Measurements from ENCODE around the gene GLIS1. TPM values are rescaled to one million over a fixed set of nuclear protein-coding genes. Genes with fewer than 3 reads are reported as not detected.

GLIS1 gene
- total RNA-seq, 2 donors from 2014 or later: 0.16 TPM; not detected in 1

DNA sequence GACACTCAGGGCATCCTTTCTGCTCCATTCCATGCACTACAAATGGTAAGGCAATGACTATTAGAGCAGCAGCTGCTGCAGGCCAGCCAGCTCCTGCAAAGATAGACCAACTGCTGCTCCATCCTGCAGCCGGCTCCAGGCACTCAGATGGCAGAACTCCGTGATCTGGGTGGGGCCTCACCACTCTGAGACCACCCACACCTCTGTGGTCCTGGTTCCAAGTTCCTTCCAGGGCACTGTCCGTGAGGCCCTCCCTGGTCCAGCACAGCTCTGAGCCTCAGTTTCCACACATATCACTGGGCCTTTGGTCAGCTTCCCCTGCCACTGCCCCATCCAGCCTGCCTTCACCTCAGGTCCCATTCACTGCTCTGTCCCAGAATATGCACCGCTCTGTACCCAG is 165.0 kb downstream of the GLIS1 start:
- H3K36me3 ChIP-seq: no peaks in the 10 kb centered on the region
- no peaks in the 10 kb centered on the region for H3K9me3 ChIP-seq
- DNase-seq: no peak
- H3K27ac ChIP-seq: no peak overlapping the region
- no peak overlapping the region for H3K4me3 ChIP-seq
- intact Hi-C loops (cut with DNase I): no loop called here
- TF ChIP-seq, protein P1, sequence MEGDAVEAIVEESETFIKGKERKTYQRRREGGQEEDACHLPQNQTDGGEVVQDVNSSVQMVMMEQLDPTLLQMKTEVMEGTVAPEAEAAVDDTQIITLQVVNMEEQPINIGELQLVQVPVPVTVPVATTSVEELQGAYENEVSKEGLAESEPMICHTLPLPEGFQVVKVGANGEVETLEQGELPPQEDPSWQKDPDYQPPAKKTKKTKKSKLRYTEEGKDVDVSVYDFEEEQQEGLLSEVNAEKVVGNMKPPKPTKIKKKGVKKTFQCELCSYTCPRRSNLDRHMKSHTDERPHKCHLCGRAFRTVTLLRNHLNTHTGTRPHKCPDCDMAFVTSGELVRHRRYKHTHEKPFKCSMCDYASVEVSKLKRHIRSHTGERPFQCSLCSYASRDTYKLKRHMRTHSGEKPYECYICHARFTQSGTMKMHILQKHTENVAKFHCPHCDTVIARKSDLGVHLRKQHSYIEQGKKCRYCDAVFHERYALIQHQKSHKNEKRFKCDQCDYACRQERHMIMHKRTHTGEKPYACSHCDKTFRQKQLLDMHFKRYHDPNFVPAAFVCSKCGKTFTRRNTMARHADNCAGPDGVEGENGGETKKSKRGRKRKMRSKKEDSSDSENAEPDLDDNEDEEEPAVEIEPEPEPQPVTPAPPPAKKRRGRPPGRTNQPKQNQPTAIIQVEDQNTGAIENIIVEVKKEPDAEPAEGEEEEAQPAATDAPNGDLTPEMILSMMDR (IDR thresholded peaks at IDR 0.05): no peak
- no peaks in the 10 kb centered on the region for H3K27me3 ChIP-seq
- H3K9ac ChIP-seq (ENCODE audit: low read depth in 2 of 2, low read length in 2 of 2): no peak overlapping the region
- H3K4me1 ChIP-seq: no peaks in the 10 kb centered on the region

DNA sequence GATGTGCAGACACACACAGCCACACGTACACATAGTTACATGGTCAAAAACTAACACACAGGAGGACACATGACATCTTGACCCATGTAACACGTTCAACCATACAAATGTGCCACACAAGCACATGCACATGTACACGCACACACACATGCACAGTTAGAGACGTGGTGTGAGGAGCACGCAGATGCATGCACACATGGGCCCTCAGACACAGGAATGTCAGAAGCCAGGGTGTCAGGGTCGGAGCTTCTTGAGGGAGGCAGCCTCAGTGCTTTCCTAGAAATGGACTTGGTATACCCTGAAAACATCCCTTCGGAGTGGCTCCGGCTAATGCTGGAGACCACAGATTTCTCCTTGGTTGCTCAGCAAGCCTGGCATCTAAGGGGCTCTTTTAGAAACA is 165.4 kb downstream of the GLIS1 start:
- no peak for DNase-seq
- Histone ChIP-seq H3K4me3 (no peak overlapping the region), H3K27ac (no peak overlapping the region), H3K9ac (ENCODE audit: low read depth in 2 of 2, low read length in 2 of 2) (no peak overlapping the region), H3K27me3 (no peaks in the 10 kb centered on the region), H3K36me3 (no peaks in the 10 kb centered on the region), H3K4me1 (no peaks in the 10 kb centered on the region), H3K9me3 (no peaks in the 10 kb centered on the region)
- intact Hi-C loops (cut with DNase I): no loop called here
- TF ChIP-seq, protein P1 (IDR thresholded peaks at IDR 0.05): no peak

DNA sequence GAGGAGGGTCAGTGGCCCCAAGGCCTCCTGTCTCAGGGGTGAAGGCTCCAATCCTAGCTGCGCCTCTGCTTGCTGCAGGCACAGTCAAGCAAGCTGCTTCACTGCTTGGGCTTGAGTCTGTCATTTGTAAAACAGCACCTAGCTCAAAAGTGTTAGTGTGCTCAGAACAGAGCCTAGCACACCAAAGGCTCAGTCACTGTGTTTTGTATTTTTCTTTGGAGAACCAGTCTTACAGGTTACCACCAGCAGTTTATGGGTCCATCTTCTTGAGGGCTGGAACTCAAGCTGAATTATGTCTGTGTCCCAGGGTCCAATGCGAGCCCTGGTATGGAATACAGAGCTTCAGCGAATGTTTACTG is 166.2 kb downstream of the GLIS1 start:
- intact Hi-C loops (cut with DNase I): no loop called here
- no peak overlapping the region for H3K27ac ChIP-seq
- DNase-seq: no peak

DNA sequence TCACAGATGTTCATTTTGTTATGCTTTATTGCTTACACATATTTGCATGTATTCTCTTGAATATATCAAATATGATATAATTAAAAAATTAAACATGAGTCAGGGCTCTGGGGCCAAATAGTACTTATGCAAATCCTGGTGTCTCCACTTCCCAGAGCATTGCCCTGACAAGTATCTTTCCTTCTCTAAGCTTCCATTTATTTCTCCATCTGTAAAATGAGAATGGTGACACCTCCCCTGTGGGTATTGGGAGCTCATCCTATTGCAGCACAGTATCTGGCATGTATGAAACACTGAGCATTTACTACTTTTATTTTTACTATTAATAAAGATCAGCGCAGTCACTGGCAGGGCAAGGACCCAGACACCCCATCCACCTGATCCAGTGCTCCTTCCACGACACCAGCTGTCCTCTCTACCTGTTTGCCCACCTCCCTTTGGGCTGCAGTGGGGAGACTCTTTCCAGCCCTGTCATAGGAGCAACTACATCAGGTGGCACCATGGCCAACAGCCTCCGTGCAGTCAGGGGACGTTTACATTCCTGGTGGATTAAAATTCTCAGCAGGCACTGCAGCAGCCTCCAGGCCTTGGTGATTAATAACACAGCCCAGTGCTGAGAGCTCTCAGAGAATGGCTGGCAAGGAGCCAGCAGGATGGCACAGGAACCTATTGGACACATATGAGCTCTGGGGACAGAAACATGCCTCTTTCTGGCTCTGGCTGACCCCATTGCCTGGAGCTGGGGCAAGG is 166.7 kb downstream of the GLIS1 start:
- Histone ChIP-seq H3K9me3 (no peaks in the 10 kb centered on the region), H3K27ac (no peak overlapping the region), H3K36me3 (no peaks in the 10 kb centered on the region), H3K27me3 (no peaks in the 10 kb centered on the region), H3K4me1 (no peaks in the 10 kb centered on the region), H3K9ac (ENCODE audit: low read depth in 2 of 2, low read length in 2 of 2) (no peak overlapping the region), H3K4me3 (no peak overlapping the region)
- TF ChIP-seq, protein P1 (IDR thresholded peaks at IDR 0.05): no peak
- no peak for DNase-seq
- intact Hi-C loops (cut with DNase I): no loop called here

More for the DNA sequence above, 166.2 kb downstream of the GLIS1 start:
- Histone ChIP-seq H3K4me3 (no peak overlapping the region), H3K27me3 (no peaks in the 10 kb centered on the region), H3K9ac (ENCODE audit: low read depth in 2 of 2, low read length in 2 of 2) (no peak overlapping the region), H3K4me1 (no peaks in the 10 kb centered on the region), H3K36me3 (no peaks in the 10 kb centered on the region), H3K9me3 (no peaks in the 10 kb centered on the region)
- TF ChIP-seq, protein P1 (IDR thresholded peaks at IDR 0.05): no peak

DNA sequence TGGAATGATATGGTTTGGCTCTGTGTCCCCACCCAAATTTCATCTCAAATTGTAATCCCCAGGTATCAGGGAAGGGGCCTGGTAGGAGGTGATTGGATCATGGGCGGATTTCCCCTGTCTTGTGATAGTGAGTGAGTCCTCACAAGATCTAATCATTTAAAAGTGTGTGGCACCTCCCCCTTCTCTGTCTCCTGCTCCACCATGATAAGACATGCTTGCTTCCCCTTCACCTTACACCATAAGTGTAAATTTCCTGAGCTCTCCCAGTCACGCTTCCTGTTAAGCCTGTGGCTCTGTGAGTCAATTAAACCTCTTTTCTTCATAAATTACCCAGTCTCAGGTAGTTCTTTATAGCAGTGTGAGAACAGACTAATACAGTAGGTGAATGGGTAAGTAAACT is 170.4 kb downstream of the GLIS1 start:
- TF ChIP-seq, protein P1 (IDR thresholded peaks at IDR 0.05): no peak
- H3K4me1 ChIP-seq: no peaks in the 10 kb centered on the region
- H3K9me3 ChIP-seq: no peaks in the 10 kb centered on the region
- H3K4me3 ChIP-seq: no peak overlapping the region
- H3K36me3 ChIP-seq: no peaks in the 10 kb centered on the region
- no peak overlapping the region for H3K27ac ChIP-seq
- intact Hi-C loops (cut with DNase I): no loop called here
- H3K27me3 ChIP-seq: no peaks in the 10 kb centered on the region
- no peak for DNase-seq
- H3K9ac ChIP-seq (ENCODE audit: low read depth in 2 of 2, low read length in 2 of 2): no peak overlapping the region
